HepG2 (cell line): ENCODE data around the gene TLCD3A. TPM values are rescaled to one million over a fixed set of nuclear protein-coding genes. Genes with fewer than 3 reads are reported as not detected.

Experiments
- AHDC1 ChIP-seq: sonication (generic); formaldehyde crosslinking; IDR thresholded peaks from 2 replicates; pipeline ENCODE4 v1.5.1; 2020; ENCODE audit warnings: mild to moderate bottlenecking, missing genetic modification reagents, borderline replicate concordance
- CREM ChIP-seq, 2 experiments: sonication (generic) in 1 of 2; formaldehyde crosslinking in 1 of 2; IDR thresholded peaks; 2 replicates each; pipeline versions ENCODE4 v1.4.0 to v1.6.1; 2016 to 2020; ENCODE audit warnings: antibody characterized with exemption in 1 of 2, mild to moderate bottlenecking in 1 of 2, missing genetic modification reagents in 1 of 2
- DMAP1 ChIP-seq: IDR thresholded peaks from 2 replicates; pipeline ENCODE4 v1.6.1; 2016
- DRAP1 ChIP-seq: IDR thresholded peaks from 2 replicates; pipeline ENCODE4 v1.6.1; 2016; ENCODE audit warnings: missing genetic modification reagents, missing compliant biosample characterization
- FOSL2 ChIP-seq: sonication (generic); formaldehyde crosslinking; IDR thresholded peaks from 2 replicates; pipeline ENCODE4 v1.4.0; 2020; ENCODE audit warnings: missing genetic modification reagents
- MIER2 ChIP-seq: IDR thresholded peaks from 2 replicates; pipeline ENCODE4 v1.6.1; 2016; ENCODE audit warnings: missing biosample characterization, missing genetic modification reagents
- NCOA1 ChIP-seq: sonication (generic); formaldehyde crosslinking; IDR thresholded peaks from 2 replicates; pipeline ENCODE4 v1.9.0; 2021; ENCODE audit warnings: missing genetic modification reagents
- PRDM15 ChIP-seq: sonication (generic); formaldehyde crosslinking; IDR thresholded peaks from 2 replicates; pipeline ENCODE4 v1.4.0; 2020; ENCODE audit warnings: missing genetic modification reagents
- RFXANK ChIP-seq: IDR thresholded peaks from 2 replicates; pipeline ENCODE4 v1.6.1; 2016
- SKI ChIP-seq: fragments of 450-650 bp; IDR thresholded peaks from one replicate; pipeline ENCODE4 v1.6.1; 2018; ENCODE audit warnings: mild to moderate bottlenecking; ENCODE audit not compliant: partially characterized antibody
- TCF7L2 ChIP-seq: IDR thresholded peaks from 2 replicates; pipeline ENCODE4 v1.6.1; 2011; ENCODE audit warnings: mild to moderate bottlenecking, low read depth, low read length, moderate library complexity
- ZBTB10 ChIP-seq: sonication (generic); formaldehyde crosslinking; IDR thresholded peaks from 2 replicates; pipeline ENCODE4 v1.4.0; 2020; ENCODE audit warnings: missing genetic modification reagents, borderline replicate concordance
- ZNF136 ChIP-seq: sonication (generic); formaldehyde crosslinking; IDR thresholded peaks from 2 replicates; pipeline ENCODE4 v1.8.1; 2022; ENCODE audit warnings: low read depth, mild to moderate bottlenecking, moderate library complexity, missing genetic modification reagents
- ZNF3 ChIP-seq: IDR thresholded peaks from 2 replicates; pipeline ENCODE4 v1.7.0; 2017; ENCODE audit warnings: inconsistent platforms
- ZNF460 ChIP-seq: sonication (generic); formaldehyde crosslinking; IDR thresholded peaks from 2 replicates; pipeline ENCODE4 v1.5.1; 2020; ENCODE audit warnings: missing genetic modification reagents, mild to moderate bottlenecking, borderline replicate concordance
- ZNF547 ChIP-seq: sonication (generic); formaldehyde crosslinking; IDR thresholded peaks from 2 replicates; pipeline ENCODE4 v1.5.1; 2020; ENCODE audit warnings: mild to moderate bottlenecking, missing genetic modification reagents
- polyA plus RNA-seq, 8 experiments: library from polyadenylated mRNA; depleted of rRNA in 3 of 8; stranded (reverse) in 7 of 8; unstranded in 1 of 8; fragments of >200 nt; fragmentation: Illumina TruSeq in 4 of 8; extraction: Trizol in 4 of 8; gene quantifications; 2 replicates each; pipeline versions ENCODE4 v1.2.1 to v1.2.3, GENCODE V29; 2011 to 2016; ENCODE audit warnings: low read depth in 4 of 8, missing spikeins in 1 of 8, mixed read lengths in 1 of 8; ENCODE audit not compliant: insufficient read depth in 1 of 8
- total RNA-seq, 5 experiments: library from RNA; depleted of rRNA; stranded (reverse); fragments of >200 nt; fragmentation: Illumina TruSeq; extraction: Trizol; gene quantifications; 2 replicates each; pipeline ENCODE4 v1.2.3, GENCODE V29; 2016; ENCODE audit warnings: low read depth in 1 of 5

TLCD3A gene
- total and polyA plus RNA-seq, 2 of the 13 experiments (the other 11 are each of a cell fraction or from before 2014, with no cell fraction given): 25.2 to 46.6 TPM

- TF ChIP-seq ZNF547 (CRISPR knock-in tag): no peak
- TF ChIP-seq DRAP1 (CRISPR knock-in tag): no peak
- TF ChIP-seq ZBTB10 (CRISPR knock-in tag): peak; percentile 83; the same call in 1 of the 2 replicates
- TF ChIP-seq SKI: no peak
- no peak for TF ChIP-seq TCF7L2
- no peak for TF ChIP-seq ZNF3 (CRISPR knock-in tag)
- no peak for TF ChIP-seq PRDM15 (CRISPR knock-in tag)
- 0 out of 2 replicates have a peak, but pooled peaks have one; percentile 8 for TF ChIP-seq DMAP1 (CRISPR knock-in tag)
- TF ChIP-seq NCOA1 (CRISPR knock-in tag): no peak
- no peak for TF ChIP-seq ZNF460 (CRISPR knock-in tag)
- no peak for TF ChIP-seq MIER2 (CRISPR knock-in tag)
- TF ChIP-seq AHDC1 (CRISPR knock-in tag): no peak
- TF ChIP-seq RFXANK (CRISPR knock-in tag): no peak
- TF ChIP-seq ZNF136 (CRISPR knock-in tag): no peak
- TF ChIP-seq CREM (IDR thresholded peaks at IDR 0.05): no peak
- no peak for TF ChIP-seq CREM (CRISPR knock-in tag; IDR thresholded peaks at IDR 0.05)
- TF ChIP-seq FOSL2 (CRISPR knock-in tag): no peak
Observed at GRCh38 chr17:751269-752001, 19.0 kb downstream of the TLCD3A start (continued).
